Adrenal gland (tissue), 5 donors: ENCODE results near the gene LUC7L3.

Experiments used
- POLR2A ChIP-seq, 2 donors: fragments of 450-650 bp; IDR thresholded peaks; one replicate each; pipeline ENCODE4 v1.6.1; 2017; ENCODE audit warnings: antibody characterized with exemption in 2 of 2, mild to moderate bottlenecking in 2 of 2, moderate library complexity in 1 of 2
- TF ChIP-seq, protein P1 (sequence below), 6 experiments: fragments of 450-650 bp in 4 of 6; fragments of 200-600 bp in 2 of 6; sonication (generic) in 1 of 6; IDR thresholded peaks; 1 replicate in 5 of 6; 2 replicates in 1 of 6; pipeline versions ENCODE4 v1.5.1 to v1.8.0; 2016 to 2021; ENCODE audit warnings: antibody characterized with exemption in 6 of 6, mild to moderate bottlenecking in 2 of 6, moderate library complexity in 1 of 6
- donor health status: DM: no; HTN: no; CAD: no.

DNA sequence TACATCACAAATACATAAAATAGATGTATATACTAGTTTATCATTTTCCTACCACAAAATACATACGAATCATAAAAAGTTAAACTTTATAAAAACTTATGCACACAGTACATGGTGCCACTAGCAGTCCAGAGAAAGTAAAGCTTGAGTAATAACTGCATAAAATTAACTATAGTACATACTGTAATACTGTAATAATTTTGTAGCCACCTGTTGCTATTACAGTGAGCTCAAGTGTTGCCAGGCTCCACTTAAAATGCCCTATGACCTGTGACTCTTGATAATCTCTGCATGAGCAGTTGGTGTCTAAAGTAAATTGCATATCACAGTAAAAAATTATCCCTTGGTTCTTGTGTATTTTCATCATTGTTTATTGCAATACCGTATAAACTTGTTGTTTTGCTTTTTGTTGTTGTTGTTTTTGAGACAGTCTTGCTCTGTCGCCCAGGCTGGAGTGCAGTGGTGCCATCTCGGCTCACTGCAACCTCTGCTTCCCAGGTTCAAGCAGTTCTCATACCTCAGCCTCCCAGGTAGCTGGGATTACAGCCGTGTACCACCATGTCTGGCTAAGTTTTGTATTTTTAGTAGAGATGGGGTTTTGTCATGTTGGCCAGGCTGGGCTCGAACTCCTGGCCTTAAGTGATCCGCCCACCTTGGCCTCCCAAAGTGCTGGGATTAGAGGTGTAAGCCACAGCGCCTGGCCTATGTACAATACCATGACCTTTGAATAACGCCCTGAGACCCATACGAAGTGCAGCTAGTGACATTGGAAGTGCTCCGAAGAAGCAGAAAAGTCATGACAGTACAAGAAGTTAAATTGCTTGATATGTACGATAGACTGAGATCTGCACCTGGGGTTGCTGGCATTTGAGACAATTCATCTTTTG, 6.6 kb downstream of the LUC7L3 start:
- TF ChIP-seq, protein P1, sequence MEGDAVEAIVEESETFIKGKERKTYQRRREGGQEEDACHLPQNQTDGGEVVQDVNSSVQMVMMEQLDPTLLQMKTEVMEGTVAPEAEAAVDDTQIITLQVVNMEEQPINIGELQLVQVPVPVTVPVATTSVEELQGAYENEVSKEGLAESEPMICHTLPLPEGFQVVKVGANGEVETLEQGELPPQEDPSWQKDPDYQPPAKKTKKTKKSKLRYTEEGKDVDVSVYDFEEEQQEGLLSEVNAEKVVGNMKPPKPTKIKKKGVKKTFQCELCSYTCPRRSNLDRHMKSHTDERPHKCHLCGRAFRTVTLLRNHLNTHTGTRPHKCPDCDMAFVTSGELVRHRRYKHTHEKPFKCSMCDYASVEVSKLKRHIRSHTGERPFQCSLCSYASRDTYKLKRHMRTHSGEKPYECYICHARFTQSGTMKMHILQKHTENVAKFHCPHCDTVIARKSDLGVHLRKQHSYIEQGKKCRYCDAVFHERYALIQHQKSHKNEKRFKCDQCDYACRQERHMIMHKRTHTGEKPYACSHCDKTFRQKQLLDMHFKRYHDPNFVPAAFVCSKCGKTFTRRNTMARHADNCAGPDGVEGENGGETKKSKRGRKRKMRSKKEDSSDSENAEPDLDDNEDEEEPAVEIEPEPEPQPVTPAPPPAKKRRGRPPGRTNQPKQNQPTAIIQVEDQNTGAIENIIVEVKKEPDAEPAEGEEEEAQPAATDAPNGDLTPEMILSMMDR (IDR thresholded peaks at IDR 0.05): no peak
- TF ChIP-seq POLR2A (IDR thresholded peaks at IDR 0.05): no peak
